ENCODE measurements around the gene LRRC8C. TPM values are rescaled to one million over a fixed set of nuclear protein-coding genes. Genes with fewer than 3 reads are reported as not detected.

Gene LRRC8C
- total RNA-seq, 1 experiment from 2014 or later = 3.5 TPM

DNA sequence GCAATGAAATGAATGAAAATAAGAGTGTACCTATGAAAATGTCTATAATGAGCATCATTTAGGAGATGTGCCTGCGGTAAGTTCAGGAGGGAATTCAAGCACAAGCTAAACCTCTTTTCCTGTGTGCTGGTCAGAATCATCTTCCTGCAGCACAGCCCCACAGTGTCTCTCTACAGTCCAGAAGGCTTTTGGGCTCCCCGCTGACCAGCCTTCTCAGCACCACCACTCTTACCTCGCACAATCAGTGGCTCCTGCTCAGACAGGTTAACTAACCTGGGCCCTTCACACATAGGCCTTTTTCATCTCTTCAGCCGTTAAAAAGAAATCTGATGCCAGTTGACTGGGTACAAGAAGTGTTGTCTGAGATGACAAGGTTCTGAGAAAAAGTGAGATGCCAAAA lies 57.7 kb downstream of the LRRC8C start:
- Mint-ChIP-seq H3K36me3 (ENCODE audit: insufficient read depth, unreplicated experiment) (no peaks in the 10 kb centered on the region), H3K4me1 (ENCODE audit: low read depth, unreplicated experiment) (no peaks in the 10 kb centered on the region), H3K27me3 (ENCODE audit: unreplicated experiment) (no peaks in the 10 kb centered on the region), H3K27ac (ENCODE audit: unreplicated experiment) (no peak overlapping the region), H3K4me3 (ENCODE audit: low read depth, unreplicated experiment) (no peak overlapping the region), H3K9me3 (ENCODE audit: low read depth, unreplicated experiment) (no peaks in the 10 kb centered on the region)
- no peak for DNase-seq
- TF ChIP-seq, protein P1, sequence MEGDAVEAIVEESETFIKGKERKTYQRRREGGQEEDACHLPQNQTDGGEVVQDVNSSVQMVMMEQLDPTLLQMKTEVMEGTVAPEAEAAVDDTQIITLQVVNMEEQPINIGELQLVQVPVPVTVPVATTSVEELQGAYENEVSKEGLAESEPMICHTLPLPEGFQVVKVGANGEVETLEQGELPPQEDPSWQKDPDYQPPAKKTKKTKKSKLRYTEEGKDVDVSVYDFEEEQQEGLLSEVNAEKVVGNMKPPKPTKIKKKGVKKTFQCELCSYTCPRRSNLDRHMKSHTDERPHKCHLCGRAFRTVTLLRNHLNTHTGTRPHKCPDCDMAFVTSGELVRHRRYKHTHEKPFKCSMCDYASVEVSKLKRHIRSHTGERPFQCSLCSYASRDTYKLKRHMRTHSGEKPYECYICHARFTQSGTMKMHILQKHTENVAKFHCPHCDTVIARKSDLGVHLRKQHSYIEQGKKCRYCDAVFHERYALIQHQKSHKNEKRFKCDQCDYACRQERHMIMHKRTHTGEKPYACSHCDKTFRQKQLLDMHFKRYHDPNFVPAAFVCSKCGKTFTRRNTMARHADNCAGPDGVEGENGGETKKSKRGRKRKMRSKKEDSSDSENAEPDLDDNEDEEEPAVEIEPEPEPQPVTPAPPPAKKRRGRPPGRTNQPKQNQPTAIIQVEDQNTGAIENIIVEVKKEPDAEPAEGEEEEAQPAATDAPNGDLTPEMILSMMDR (IDR thresholded peaks at IDR 0.05; ENCODE audit: unreplicated experiment) = no peak
- intact Hi-C loops (cut with micrococcal nuclease; ENCODE audit: unreplicated experiment) = no loop called here
- CTCF ChIA-PET = no interaction called here
- no TSS peak for BruUV-seq (replicated peaks)

DNA sequence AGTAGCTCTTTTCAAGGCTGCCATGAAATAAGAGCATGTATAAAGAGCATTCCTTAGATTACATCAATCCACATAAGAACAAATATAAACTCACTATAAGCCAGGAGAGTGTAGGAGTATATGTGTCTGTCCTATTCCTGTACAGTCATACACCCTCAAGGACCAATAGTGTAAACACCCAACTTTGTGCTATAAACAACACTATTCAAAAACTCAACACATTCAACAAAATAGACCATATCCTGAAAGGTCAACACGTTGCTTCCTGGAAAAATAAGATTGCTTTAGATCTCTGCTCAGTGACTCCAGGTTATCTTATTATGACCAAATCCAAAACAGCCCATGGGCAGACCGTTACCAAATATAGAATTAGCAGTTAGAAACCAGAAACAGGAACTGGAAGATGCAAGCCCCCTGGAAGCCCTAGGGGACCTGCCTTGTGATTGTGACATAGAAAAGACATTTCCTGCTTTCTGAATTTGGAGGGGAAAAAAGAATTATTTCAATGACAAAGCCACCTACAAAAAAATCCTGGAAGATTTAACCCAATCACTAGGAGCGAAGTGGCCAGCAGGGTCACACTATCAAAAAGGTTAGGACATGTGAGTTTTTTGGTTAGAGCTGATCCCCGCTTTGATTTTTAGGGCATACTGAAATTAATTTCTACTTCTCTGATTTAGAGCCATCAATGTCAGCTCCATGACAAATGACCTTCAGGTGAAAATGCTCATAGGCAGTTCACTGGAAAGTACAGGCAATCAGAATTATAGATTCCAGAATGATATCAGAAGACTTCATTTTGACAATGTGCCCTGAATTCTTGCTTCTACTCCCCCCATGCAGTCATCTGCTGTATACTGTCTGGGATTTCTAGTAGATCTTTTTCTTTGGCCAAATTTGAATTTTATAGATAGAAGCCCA lies 59.9 kb downstream of the LRRC8C start:
- CTCF ChIA-PET = no interaction called here
- DNase-seq = no peak
- Mint-ChIP-seq H3K4me1 (ENCODE audit: low read depth, unreplicated experiment) (no peaks in the 10 kb centered on the region), H3K27me3 (ENCODE audit: unreplicated experiment) (no peaks in the 10 kb centered on the region), H3K27ac (ENCODE audit: unreplicated experiment) (no peak overlapping the region), H3K9me3 (ENCODE audit: low read depth, unreplicated experiment) (no peaks in the 10 kb centered on the region), H3K4me3 (ENCODE audit: low read depth, unreplicated experiment) (no peak overlapping the region), H3K36me3 (ENCODE audit: insufficient read depth, unreplicated experiment) (no peaks in the 10 kb centered on the region)
- intact Hi-C loops (cut with micrococcal nuclease; ENCODE audit: unreplicated experiment) = no loop called here
- BruUV-seq (replicated peaks) = no TSS peak
- TF ChIP-seq, protein P1 (IDR thresholded peaks at IDR 0.05; ENCODE audit: unreplicated experiment) = no peak

DNA sequence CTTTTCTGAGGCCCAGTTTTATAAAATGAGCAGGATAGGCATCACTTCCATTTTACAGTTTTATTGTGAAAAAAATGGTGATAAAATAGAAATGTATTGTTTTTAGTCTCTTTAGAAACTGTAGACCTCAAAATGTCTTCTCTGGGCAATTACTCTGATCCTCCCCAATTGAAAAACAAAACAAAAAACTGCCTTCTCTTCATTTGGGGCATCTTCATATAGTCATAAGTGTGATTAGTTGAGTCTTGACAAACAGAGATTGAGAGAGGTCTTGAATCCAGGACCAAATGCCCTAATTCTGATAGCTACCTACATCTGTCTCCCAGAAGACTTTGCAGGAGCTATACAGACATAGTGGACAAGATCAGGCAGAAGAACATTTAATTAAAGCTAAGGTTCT lies 62.9 kb downstream of the LRRC8C start:
- no peaks in the 10 kb centered on the region for H3K4me1 Mint-ChIP-seq (ENCODE audit: low read depth, unreplicated experiment)
- CTCF ChIA-PET = no interaction called here
- H3K27ac Mint-ChIP-seq (ENCODE audit: unreplicated experiment) = no peak overlapping the region
- intact Hi-C loops (cut with micrococcal nuclease; ENCODE audit: unreplicated experiment) = no loop called here
- H3K27me3 Mint-ChIP-seq (ENCODE audit: unreplicated experiment) = no peaks in the 10 kb centered on the region
- no peaks in the 10 kb centered on the region for H3K36me3 Mint-ChIP-seq (ENCODE audit: insufficient read depth, unreplicated experiment)
- no peak overlapping the region for H3K4me3 Mint-ChIP-seq (ENCODE audit: low read depth, unreplicated experiment)
- no TSS peak for BruUV-seq (replicated peaks)
- H3K9me3 Mint-ChIP-seq (ENCODE audit: low read depth, unreplicated experiment) = no peaks in the 10 kb centered on the region
- DNase-seq = no peak
- TF ChIP-seq, protein P1 (IDR thresholded peaks at IDR 0.05; ENCODE audit: unreplicated experiment) = no peak

DNA sequence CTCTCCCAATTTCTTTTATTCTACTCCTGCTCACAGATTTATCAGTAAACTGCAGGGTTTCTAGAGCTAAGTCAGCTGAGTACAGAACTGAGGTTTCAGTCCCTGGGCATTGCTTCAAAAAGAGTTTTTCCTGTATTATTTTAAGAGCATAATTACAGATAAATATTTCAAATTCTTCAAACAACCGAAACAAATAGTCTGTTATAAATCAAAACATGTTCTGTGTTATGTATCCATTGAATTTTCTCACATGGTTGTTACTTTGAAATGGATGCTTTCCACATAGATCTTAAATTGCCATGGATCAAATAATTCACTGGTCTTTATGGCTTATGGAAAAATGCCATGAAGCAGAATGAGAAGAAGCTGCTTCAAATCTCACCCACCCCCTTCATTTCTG lies 64.5 kb downstream of the LRRC8C start:
- CTCF ChIA-PET = no interaction called here
- intact Hi-C loops (cut with micrococcal nuclease; ENCODE audit: unreplicated experiment) = no loop called here
- Mint-ChIP-seq H3K9me3 (ENCODE audit: low read depth, unreplicated experiment) (no peaks in the 10 kb centered on the region), H3K4me1 (ENCODE audit: low read depth, unreplicated experiment) (no peaks in the 10 kb centered on the region), H3K4me3 (ENCODE audit: low read depth, unreplicated experiment) (no peak overlapping the region), H3K36me3 (ENCODE audit: insufficient read depth, unreplicated experiment) (no peaks in the 10 kb centered on the region), H3K27me3 (ENCODE audit: unreplicated experiment) (no peaks in the 10 kb centered on the region), H3K27ac (ENCODE audit: unreplicated experiment) (no peak overlapping the region)
- DNase-seq = no peak
- TF ChIP-seq, protein P1 (IDR thresholded peaks at IDR 0.05; ENCODE audit: unreplicated experiment) = no peak
- no TSS peak for BruUV-seq (replicated peaks)

All from Calu3 (cell line).